RPMI7951 (cell line): ENCODE data around the gene MICAL2. TPM values are rescaled to one million over a fixed set of nuclear protein-coding genes. Genes with fewer than 3 reads are reported as not detected.

Experiments
- DNase-seq: peaks from one replicate; pipeline ENCODE4 v3.0.0-alpha.2; 2012; ENCODE audit warnings: low read depth
- total RNA-seq: library from RNA; depleted of rRNA; stranded (reverse); fragments of >200 nt; shearing (Covaris generic); gene quantifications from 2 replicates; pipeline ENCODE4 v1.2.3, GENCODE V29; 2014

Gene MICAL2
- total RNA-seq, 1 experiment from 2014 or later: 58.6 TPM

DNA sequence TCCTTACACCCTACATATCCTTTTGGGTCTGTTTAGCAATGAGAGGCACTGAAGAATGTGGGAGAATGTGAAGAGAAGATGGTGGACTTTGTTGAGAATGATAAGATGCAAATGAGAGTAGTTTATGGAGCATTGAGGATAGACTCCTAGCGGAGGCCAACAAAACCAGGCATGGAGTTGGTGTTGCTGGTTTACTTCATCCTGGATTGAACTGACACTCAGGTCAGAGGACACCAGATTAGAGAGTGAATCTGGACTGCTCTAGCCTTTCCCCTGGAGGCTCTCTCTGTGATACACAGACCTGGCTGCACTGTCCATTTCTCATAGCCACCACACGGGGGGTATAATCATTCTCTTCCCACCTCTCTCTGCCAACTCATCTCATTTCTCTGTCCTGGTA, 98.7 kb downstream of the MICAL2 start:
- no peak for DNase-seq

DNA sequence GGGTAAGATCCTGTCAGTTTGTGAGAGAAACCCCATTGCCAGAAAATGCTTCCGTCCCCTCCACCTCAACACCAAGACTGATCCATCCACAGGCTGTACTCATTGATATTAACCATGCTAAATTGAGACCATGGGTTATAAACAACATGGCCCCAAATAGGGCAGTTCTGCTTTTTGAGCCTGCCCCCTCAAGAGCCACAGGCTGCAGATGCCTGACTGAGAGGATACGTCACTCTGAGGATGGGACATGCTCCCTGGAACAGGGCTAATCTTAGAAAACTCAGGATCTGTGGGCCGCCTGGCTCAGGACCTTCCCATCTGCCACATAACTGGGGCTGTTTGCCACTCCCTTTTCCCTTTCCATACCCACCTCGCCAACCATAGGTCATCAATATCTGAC, 99.8 kb downstream of the MICAL2 start:
- DNase-seq: no peak

DNA sequence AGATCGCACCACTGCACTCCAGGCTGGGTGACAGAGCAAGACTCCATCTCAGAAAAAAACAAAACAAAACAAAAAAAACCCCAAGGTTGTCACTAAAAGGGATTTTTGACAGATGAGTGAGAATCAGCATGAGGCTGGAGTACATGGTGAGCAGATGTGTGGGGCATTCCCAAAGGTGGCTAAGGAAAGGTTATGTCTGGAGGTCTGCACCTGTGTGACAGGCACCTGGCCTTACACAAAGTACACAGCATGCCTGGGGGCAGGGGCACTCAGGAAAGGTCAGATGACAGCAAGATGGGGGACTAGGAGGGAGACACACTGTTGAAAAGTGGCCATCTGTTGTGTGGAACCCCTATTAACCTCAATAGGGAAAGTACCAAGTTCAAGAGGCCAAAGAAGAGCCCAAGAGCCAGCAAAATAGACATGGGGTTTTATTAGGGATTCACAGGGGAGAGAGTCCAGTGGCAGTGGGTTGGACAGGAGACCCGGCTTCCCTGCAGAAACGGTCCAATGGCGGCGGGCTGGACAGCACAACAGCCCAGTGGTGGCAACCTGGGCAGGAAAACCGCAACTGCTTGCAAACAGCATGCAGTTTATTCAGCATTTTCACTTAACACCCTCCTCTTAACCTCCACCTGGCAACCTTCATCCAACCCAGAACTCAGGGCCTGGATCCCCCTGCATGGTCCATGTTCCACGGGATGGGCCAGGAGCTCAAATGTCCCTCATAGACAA, 101.1 kb downstream of the MICAL2 start:
- no peak for DNase-seq

GRCh38 chr11:12212174-12212820, 101.9 kb downstream of the MICAL2 start:
- no peak for DNase-seq

- DNase-seq: no peak
Measured at GRCh38 chr11:12212821-12213185, 102.4 kb downstream of the MICAL2 start.

DNA sequence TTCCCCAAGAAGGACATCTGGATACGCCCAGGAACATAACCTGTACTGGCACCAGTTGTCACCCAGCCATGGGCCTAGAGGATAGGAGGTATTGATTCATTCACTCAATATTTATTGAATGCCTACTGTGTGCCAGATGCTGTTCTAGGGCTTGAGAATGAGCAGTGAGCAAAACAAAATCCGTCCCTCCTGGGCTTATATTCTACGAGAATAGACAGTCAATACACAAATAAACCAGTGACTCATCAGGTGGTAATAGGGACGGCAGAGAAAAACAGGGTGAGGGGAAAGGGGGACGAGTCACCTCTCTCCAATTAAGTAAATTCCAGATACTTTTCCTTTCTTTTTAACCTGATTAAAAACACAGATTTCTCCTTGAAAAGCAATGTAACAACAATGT, 103.5 kb downstream of the MICAL2 start:
- DNase-seq: peak; percentile 77

GRCh38 chr11:12214751-12215150, 104.4 kb downstream of the MICAL2 start:
- DNase-seq: no peak

DNA sequence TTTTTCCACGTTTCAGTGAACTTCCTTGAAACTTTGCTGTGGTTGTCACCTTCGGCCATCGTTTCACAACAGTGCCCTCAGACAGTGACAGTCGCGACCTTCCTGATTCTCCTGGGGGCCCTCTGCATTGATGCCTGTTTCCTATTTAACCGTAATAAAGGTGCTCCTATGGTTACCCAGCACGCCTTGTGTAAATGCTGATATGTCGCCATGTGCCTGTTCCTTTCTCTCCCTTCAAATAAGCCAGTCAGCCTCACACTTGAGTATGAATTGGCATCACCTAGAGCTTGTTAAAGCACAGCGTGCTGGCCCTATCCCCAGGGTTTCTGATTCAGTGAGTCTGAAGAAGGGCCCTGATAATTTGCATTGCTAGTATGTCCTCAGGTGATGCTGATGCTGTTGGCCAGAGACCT, 104.8 kb downstream of the MICAL2 start:
- no peak for DNase-seq

DNA sequence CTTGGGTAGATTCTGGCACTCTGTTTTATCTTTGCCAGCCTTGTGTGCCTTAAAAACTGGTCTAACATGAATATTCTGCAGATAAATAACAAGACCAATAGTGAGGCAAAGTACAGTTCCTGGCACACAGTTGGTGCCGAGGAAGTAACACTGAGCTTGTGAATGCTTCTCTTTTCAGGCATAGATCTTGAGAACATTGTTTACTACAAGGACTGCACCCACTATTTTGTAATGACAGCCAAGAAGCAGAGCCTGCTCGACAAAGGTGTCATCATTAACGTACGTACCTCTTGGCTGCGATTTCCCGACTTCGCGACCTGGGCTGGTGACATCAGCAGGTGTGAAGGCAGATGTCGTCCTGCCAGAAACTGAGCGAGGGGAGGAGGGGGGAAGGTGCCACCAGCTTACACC, 105.7 kb downstream of the MICAL2 start:
- no peak for DNase-seq

DNA sequence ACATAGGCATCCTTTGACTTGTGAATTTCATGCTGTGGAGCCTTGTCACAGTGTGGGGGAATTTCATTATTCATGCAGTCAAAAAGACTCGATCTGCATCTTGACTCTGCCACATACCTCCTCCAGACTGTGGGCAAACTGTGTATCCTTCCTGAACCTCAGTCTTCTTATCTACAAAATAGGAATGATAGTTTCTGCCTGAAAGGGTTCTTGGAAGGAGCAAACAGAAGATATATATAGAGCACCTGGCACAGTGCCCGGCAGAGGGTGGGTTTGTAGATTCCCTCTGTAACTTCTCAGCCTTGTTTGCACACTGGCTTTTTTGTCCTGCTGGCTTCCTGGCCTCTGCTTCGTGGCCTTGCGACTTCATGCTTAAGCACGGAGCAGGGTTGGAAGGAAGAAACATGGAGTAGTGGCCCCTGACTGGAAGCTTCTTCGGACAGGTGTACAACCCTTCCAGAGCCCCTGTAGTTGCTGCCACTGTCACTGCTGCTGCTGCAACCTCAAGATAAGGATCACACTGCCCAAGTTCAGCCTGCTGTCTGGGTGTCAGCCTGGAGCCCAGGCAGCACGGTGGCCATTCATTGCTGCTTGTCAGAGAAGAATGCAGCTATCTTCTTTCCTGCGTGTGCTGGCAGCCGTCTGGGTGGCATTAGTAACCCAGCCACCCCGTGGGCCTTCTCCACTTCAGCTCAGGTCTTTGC, 106.4 kb downstream of the MICAL2 start:
- DNase-seq: no peak

- no peak for DNase-seq
Measured at GRCh38 chr11:12217879-12218278, 107.5 kb downstream of the MICAL2 start.

DNA sequence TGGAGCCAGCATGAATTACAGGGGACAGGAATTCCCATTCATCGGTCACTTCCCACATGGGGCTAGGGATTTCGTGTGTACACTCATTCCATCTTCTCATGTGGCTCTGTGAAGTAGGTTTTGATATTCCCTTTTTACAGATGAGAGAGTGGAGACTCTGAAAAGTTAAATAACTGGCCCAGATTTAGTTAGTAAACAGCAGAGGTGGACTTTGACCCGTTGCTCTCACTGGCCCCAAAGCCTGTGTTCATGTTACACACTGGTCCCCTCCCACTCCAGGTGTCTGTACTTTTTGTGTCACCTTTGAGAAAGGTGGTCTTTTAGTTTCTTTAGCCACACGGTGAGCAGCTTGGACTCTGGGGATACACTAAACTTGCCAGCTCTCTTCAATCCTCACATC, 108.5 kb downstream of the MICAL2 start:
- DNase-seq: no peak

- no peak for DNase-seq
Measured at GRCh38 chr11:12219757-12220156, 109.4 kb downstream of the MICAL2 start.

DNA sequence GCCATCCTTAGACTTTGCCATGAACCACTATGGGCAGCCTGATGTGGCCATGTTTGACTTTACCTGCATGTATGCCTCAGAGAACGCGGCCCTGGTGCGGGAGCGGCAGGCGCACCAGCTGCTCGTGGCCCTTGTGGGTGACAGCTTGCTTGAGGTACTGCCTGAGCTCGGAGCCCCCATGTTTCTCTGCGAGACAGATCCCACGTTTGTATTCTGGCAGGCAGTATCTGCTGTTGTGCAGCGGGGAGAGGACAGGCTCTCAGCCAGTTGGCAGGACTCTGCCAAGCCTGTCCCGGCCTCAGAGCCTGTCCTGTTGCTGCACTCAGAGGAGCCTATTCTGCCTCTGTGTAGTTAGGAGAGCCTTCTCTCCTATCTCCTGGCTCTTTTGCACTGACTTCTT, 109.9 kb downstream of the MICAL2 start:
- no peak for DNase-seq

GRCh38 chr11:12221051-12221535, 110.7 kb downstream of the MICAL2 start:
- no peak for DNase-seq

- DNase-seq: peak; percentile 92
Measured at GRCh38 chr11:12222055-12222792, 111.8 kb downstream of the MICAL2 start.

GRCh38 chr11:12223771-12224536, 113.6 kb downstream of the MICAL2 start:
- no peak for DNase-seq

GRCh38 chr11:12224537-12224893, 114.1 kb downstream of the MICAL2 start:
- peak; percentile 97 for DNase-seq

- no peak for DNase-seq
Measured at GRCh38 chr11:12225046-12225739, 114.8 kb downstream of the MICAL2 start.

GRCh38 chr11:12226093-12226492, 115.7 kb downstream of the MICAL2 start:
- DNase-seq: no peak
